ENCODE measurements around the gene CLCA1.
"Not testable (repeated sequence)": the region's sequence is repeated elsewhere in the genome, so short reads cannot be mapped to it uniquely, and the experiment has no call there.

The CLCA1 gene

GRCh38 chr1:86498281-86498680 is 29.6 kb downstream of the CLCA1 start:
- H2AFZ ChIP-seq (ENCODE audit: low read depth), result no peak overlapping the region
- no peaks in the 10 kb centered on the region for H3K79me2 ChIP-seq (ENCODE audit: insufficient read depth, low read depth)
- peaks cover 5% of the 10 kb centered on the region for H3K4me1 ChIP-seq (ENCODE audit: low read depth, poor library complexity, severe bottlenecking)
- no peak overlapping the region for H3K4me2 ChIP-seq
- no peak for TF ChIP-seq CTCF (conservative IDR thresholded peaks at IDR 0.05; ENCODE audit: low read depth, low read length)
- no peaks in the 10 kb centered on the region for H4K20me1 ChIP-seq (ENCODE audit: insufficient read depth)
- H3K36me3 ChIP-seq (ENCODE audit: insufficient read depth), result no peaks in the 10 kb centered on the region
- no peak overlapping the region for H3K4me3 ChIP-seq (IDR thresholded peaks at IDR 0.05; ENCODE audit: insufficient read depth, low read depth, low read length)
- H3K9ac ChIP-seq, result no peak overlapping the region
- H3K27me3 ChIP-seq (ENCODE audit: insufficient read depth, low read depth), result no peaks in the 10 kb centered on the region
- H3K27ac ChIP-seq, result no peak overlapping the region

- Histone ChIP-seq H3K4me1 (ENCODE audit: low read depth, poor library complexity, severe bottlenecking) (peaks cover 5% of the 10 kb centered on the region), H3K36me3 (ENCODE audit: insufficient read depth) (no peaks in the 10 kb centered on the region), H3K79me2 (ENCODE audit: insufficient read depth, low read depth) (no peaks in the 10 kb centered on the region), H3K4me3 (IDR thresholded peaks at IDR 0.05; ENCODE audit: insufficient read depth, low read depth, low read length) (no peak overlapping the region), H3K9ac (no peak overlapping the region), H4K20me1 (ENCODE audit: insufficient read depth) (no peaks in the 10 kb centered on the region), H3K27me3 (ENCODE audit: insufficient read depth, low read depth) (no peaks in the 10 kb centered on the region), H3K4me2 (no peak overlapping the region), H2AFZ (ENCODE audit: low read depth) (no peak overlapping the region), H3K27ac (no peak overlapping the region)
- TF ChIP-seq CTCF (conservative IDR thresholded peaks at IDR 0.05; ENCODE audit: low read depth, low read length), result peak; percentile 93
Observed at GRCh38 chr1:86499987-86500593, 31.4 kb downstream of the CLCA1 start.

- Histone ChIP-seq H3K4me3 (IDR thresholded peaks at IDR 0.05; ENCODE audit: insufficient read depth, low read depth, low read length) (no peak overlapping the region), H3K27ac (no peak overlapping the region), H3K36me3 (ENCODE audit: insufficient read depth) (no peaks in the 10 kb centered on the region), H3K4me2 (no peak overlapping the region), H4K20me1 (ENCODE audit: insufficient read depth) (no peaks in the 10 kb centered on the region), H2AFZ (ENCODE audit: low read depth) (no peak overlapping the region), H3K27me3 (ENCODE audit: insufficient read depth, low read depth) (no peaks in the 10 kb centered on the region), H3K4me1 (ENCODE audit: low read depth, poor library complexity, severe bottlenecking) (peaks cover 5% of the 10 kb centered on the region), H3K79me2 (ENCODE audit: insufficient read depth, low read depth) (no peaks in the 10 kb centered on the region), H3K9ac (no peak overlapping the region)
- no peak for TF ChIP-seq CTCF (conservative IDR thresholded peaks at IDR 0.05; ENCODE audit: low read depth, low read length)
Observed at GRCh38 chr1:86500714-86501113, 32.0 kb downstream of the CLCA1 start.

GRCh38 chr1:86502125-86502646 is 33.5 kb downstream of the CLCA1 start:
- H4K20me1 ChIP-seq (ENCODE audit: insufficient read depth); H3K4me3 ChIP-seq (IDR thresholded peaks at IDR 0.05; ENCODE audit: insufficient read depth, low read depth, low read length); H3K4me1 ChIP-seq (ENCODE audit: low read depth, poor library complexity, severe bottlenecking); H3K27me3 ChIP-seq (ENCODE audit: insufficient read depth, low read depth); H3K36me3 ChIP-seq (ENCODE audit: insufficient read depth); H3K9ac ChIP-seq; H3K27ac ChIP-seq; H3K79me2 ChIP-seq (ENCODE audit: insufficient read depth, low read depth): not testable (repeated sequence)
- TF ChIP-seq CTCF (conservative IDR thresholded peaks at IDR 0.05; ENCODE audit: low read depth, low read length), result peak; percentile 54; the same call in 1 of the 2 replicates
- peak overlapping the region; percentile 48; the same call in 1 of the 2 replicates for H3K4me2 ChIP-seq
- H2AFZ ChIP-seq (ENCODE audit: low read depth), result peak overlapping the region; percentile 75; the same call in 1 of the 2 replicates

All from KMS-11 (cell line).